Measurements from ENCODE around the gene MYO5B.

MYO5B gene

DNA sequence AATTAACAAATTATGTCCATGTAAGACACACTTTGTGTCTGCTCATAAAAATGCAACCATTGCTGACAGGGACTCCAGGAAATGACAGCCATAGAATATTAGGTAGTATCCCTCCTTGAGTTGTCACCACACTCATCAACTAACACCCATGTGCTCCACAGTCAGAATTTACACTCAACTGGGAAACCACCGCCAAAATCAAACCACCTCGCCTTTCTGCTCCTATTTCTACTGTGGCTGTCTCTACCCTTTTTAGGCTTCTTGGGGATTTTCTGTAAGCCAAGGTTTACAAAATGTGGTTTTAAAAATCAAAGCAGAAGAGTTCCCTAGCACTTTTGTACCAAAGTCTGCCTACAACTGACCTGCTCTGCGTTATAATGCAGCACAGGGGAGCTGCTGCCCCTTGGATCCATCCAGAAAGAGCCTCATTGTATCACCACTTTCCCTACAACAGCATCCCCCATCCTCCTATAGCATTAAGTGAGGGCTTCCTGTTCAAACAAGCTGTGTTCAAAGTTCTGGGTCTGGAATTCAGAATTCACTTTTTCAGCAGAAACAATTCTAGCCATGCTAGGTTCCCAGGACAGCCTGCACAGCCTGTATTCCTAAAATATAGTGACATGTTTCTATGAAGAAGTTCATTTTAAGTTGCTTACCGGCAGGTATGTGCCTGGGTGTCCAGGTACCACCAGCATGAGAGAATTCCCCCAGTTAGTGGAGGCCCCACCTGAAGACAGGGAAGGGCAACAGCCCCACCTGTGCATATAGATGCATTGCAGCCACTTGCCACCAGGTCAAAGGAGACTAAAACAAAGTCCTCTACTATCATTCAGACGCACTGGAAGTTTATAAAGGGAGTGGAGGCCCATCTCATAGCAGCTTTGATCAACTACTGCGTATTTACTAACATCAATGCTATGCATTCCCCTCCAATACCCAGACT, 104.3 kb downstream of the MYO5B start:
- peak; percentile 3 for DNase-seq (ENCODE audit: low read depth)
- no peak for TF ChIP-seq CTCF (IDR thresholded peaks at IDR 0.05; ENCODE audit: low read depth, low read length, missing control alignments)
- H3K4me3 ChIP-seq (ENCODE audit: low read depth, low read length): no peak overlapping the region

DNA sequence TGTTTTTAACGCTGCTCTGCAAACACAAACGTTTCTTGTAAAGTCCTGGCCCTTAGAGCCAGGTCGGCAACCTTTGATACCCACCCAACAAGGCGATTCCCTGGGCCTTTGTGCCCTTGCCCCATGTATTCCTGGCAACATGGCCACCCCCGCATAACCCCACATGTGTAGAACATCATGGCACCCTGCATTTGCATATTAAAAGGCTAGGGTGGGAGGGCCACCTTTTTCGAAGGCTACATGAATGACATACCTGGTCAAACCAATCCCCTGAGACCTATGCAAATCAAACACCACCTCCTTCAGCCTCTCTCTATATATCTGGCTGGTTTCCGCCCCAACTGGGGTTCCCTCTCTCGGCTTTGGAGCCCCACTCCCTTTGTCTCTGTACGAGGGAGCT, 105.2 kb downstream of the MYO5B start:
- TF ChIP-seq CTCF (IDR thresholded peaks at IDR 0.05; ENCODE audit: low read depth, low read length, missing control alignments): no peak
- H3K4me3 ChIP-seq (ENCODE audit: low read depth, low read length): no peak overlapping the region
- no peak for DNase-seq (ENCODE audit: low read depth)

GRCh38 chr18:50083708-50084107, 111.2 kb downstream of the MYO5B start:
- DNase-seq (ENCODE audit: low read depth): no peak
- no peak for TF ChIP-seq CTCF (IDR thresholded peaks at IDR 0.05; ENCODE audit: low read depth, low read length, missing control alignments)
- H3K4me3 ChIP-seq (ENCODE audit: low read depth, low read length): no peak overlapping the region

DNA sequence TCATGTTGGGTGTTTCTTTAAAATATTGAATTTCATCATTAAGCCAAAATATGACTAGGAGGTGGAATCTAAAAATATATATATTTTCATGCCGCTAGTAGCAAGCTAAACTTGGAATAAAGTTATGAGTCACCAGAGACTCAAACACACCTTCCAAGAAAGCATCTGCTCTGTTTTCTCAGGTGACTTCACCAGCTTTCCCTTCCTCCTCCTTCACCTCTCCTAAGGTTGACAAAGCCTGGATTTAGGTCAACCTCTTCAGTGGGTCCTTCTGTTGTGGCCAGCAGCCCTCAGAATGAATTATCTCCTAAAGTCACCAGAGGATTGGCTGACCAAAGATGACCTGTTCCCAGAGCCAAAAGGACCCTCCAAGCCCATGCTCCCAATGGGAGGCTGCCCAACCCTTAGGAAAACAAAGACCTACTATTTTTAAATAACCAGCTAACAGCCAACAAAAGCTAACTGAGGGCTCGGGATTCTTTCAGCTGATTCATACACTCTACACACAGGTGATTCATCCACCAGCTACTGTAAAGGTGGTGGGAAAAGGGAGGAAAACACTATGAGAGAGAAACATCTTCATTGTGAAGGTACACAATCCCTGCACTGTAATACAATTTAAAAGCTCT, 113.9 kb downstream of the MYO5B start:
- no peak overlapping the region for H3K4me3 ChIP-seq (ENCODE audit: low read depth, low read length)
- DNase-seq (ENCODE audit: low read depth): no peak
- no peak for TF ChIP-seq CTCF (IDR thresholded peaks at IDR 0.05; ENCODE audit: low read depth, low read length, missing control alignments)

GRCh38 chr18:50080316-50080715, 114.6 kb downstream of the MYO5B start:
- no peak for TF ChIP-seq CTCF (IDR thresholded peaks at IDR 0.05; ENCODE audit: low read depth, low read length, missing control alignments)
- no peak overlapping the region for H3K4me3 ChIP-seq (ENCODE audit: low read depth, low read length)
- no peak for DNase-seq (ENCODE audit: low read depth)

DNA sequence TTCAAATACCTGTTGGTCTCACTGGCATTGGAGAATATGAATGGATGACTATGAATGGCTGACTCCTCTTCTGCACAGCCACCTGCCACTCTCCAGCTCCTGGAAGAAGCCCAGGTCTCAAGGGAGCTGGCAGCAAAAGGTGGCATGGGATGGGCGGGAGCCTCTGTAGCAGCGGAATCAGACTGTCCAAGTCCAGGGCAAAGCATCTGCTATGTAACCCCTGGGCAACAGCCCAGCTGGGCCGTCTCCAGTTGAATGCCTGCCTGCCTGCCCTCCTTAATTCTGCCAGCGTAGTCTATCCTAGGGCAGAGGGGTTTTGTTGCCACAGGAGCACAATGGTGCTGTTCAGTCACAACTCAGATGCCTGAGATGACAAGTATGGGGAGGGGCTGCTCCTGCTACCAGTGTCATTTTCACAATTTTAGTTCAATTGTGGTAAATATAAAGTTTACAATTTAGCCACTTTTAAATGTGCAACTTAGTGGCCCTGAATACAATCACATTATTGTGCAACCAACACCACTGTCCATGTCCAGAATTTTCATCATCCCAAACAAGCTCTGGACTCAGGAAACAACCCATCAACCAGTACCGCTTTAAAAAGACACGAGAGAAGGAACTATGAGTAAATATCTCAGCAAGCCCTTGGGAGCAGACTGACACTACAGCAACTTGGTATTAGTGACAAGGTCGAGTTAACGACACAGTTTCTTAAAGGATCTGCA, 115.2 kb downstream of the MYO5B start:
- TF ChIP-seq CTCF (IDR thresholded peaks at IDR 0.05; ENCODE audit: low read depth, low read length, missing control alignments): no peak
- DNase-seq (ENCODE audit: low read depth): no peak
- H3K4me3 ChIP-seq (ENCODE audit: low read depth, low read length): no peak overlapping the region

Measured in GM12864 (cell line).